Right atrium auricular region (tissue), 2 donors: Measurements from ENCODE around the gene ANKRD11. TPM values are rescaled to one million over a fixed set of nuclear protein-coding genes. Genes with fewer than 3 reads are reported as not detected.

ENCODE experiments used
- DNase-seq: peaks from one replicate; pipeline ENCODE4 v3.0.0-alpha.2; 2019; ENCODE audit warnings: low spot score
- H3K27ac ChIP-seq, 2 donors: fragments of 200-600 bp; sonication (generic); 1 replicate in 1 of 2; 2 replicates in 1 of 2; pipeline ENCODE4 v1.5.1; 2016 to 2019
- H3K27me3 ChIP-seq, 2 donors: fragments of 200-600 bp; sonication (generic); one replicate each; pipeline versions ENCODE4 v1.5.1 to v1.6.0; 2017 to 2019
- H3K36me3 ChIP-seq: fragments of 200-600 bp; sonication (generic); one replicate; pipeline ENCODE4 v1.5.1; 2016
- H3K4me1 ChIP-seq, 2 donors: fragments of 200-600 bp; sonication (generic); one replicate each; pipeline versions ENCODE4 v1.5.1 to v1.6.0; 2017 to 2019
- H3K4me3 ChIP-seq, 2 donors: fragments of 200-600 bp; sonication (generic); 1 replicate in 1 of 2; 2 replicates in 1 of 2; pipeline ENCODE4 v1.5.1; 2017 to 2019; ENCODE audit warnings: mild to moderate bottlenecking in 1 of 2, moderate library complexity in 1 of 2
- H3K9me3 ChIP-seq, 2 donors: fragments of 200-600 bp; sonication (generic); one replicate each; pipeline ENCODE4 v1.5.1; 2019
- total RNA-seq, 2 donors: library from RNA; depleted of rRNA; stranded (reverse); fragments of >200 nt; gene quantifications; one replicate each; pipeline ENCODE4 v1.1.0, GENCODE V29; 2016
- TF ChIP-seq, protein P1 (sequence below), 2 donors: fragments of 200-600 bp; sonication (generic); IDR thresholded peaks; one replicate each; pipeline ENCODE4 v1.5.1; 2019; ENCODE audit warnings: antibody characterized with exemption in 2 of 2

Gene ANKRD11
- total RNA-seq, 2 donors from 2014 or later = 55.2 to 68.1 TPM

- Histone ChIP-seq H3K27ac (peak overlapping the region in 1 of 2 donors; percentile 73), H3K27me3 (no peaks in the 10 kb centered on the region), H3K4me3 (no peak overlapping the region), H3K36me3 (no peaks in the 10 kb centered on the region), H3K4me1 (peaks cover 0 to 79% of the 10 kb centered on the region in 2 donors), H3K9me3 (no peaks in the 10 kb centered on the region)
- DNase-seq = no peak
- TF ChIP-seq, protein P1, sequence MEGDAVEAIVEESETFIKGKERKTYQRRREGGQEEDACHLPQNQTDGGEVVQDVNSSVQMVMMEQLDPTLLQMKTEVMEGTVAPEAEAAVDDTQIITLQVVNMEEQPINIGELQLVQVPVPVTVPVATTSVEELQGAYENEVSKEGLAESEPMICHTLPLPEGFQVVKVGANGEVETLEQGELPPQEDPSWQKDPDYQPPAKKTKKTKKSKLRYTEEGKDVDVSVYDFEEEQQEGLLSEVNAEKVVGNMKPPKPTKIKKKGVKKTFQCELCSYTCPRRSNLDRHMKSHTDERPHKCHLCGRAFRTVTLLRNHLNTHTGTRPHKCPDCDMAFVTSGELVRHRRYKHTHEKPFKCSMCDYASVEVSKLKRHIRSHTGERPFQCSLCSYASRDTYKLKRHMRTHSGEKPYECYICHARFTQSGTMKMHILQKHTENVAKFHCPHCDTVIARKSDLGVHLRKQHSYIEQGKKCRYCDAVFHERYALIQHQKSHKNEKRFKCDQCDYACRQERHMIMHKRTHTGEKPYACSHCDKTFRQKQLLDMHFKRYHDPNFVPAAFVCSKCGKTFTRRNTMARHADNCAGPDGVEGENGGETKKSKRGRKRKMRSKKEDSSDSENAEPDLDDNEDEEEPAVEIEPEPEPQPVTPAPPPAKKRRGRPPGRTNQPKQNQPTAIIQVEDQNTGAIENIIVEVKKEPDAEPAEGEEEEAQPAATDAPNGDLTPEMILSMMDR (IDR thresholded peaks at IDR 0.05) = no peak
Measured at GRCh38 chr16:89355007-89355406, 135.4 kb downstream of the ANKRD11 start.

DNA sequence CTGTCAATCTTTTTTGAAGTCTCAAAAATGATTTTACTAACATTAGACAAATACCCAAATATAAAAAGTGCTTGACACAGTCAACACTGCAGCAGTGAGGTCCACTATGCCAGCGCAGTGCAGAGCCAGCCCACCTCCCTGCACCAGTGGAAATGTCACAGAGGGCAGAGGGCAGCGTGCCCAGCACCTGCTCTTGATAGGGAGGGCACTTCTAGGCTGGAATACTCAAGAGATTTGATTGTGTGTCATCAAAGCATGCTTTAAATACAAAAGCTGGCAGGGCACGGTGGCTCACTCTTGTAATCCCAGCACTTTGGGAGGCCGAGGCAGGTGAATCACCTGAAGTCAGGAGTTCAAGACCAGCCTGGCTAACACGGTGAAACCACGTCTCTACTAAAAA lies 136.0 kb downstream of the ANKRD11 start:
- no peak overlapping the region for H3K4me3 ChIP-seq
- DNase-seq = no peak
- H3K9me3 ChIP-seq = no peaks in the 10 kb centered on the region
- TF ChIP-seq, protein P1 (IDR thresholded peaks at IDR 0.05) = no peak
- H3K36me3 ChIP-seq = no peaks in the 10 kb centered on the region
- H3K27me3 ChIP-seq = no peaks in the 10 kb centered on the region
- peaks cover 0 to 72% of the 10 kb centered on the region in 2 donors for H3K4me1 ChIP-seq
- H3K27ac ChIP-seq = peak overlapping the region in 1 of 2 donors; percentile 73

GRCh38 chr16:89352091-89352681 lies 138.2 kb downstream of the ANKRD11 start:
- no peak for DNase-seq
- peaks cover 0 to 52% of the 10 kb centered on the region in 2 donors for H3K4me1 ChIP-seq
- TF ChIP-seq, protein P1 (IDR thresholded peaks at IDR 0.05) = no peak

GRCh38 chr16:89351645-89352044 lies 138.7 kb downstream of the ANKRD11 start:
- H3K4me1 ChIP-seq = peaks cover 0 to 50% of the 10 kb centered on the region in 2 donors
- DNase-seq = no peak
- no peaks in the 10 kb centered on the region for H3K27me3 ChIP-seq
- TF ChIP-seq, protein P1 (IDR thresholded peaks at IDR 0.05) = no peak
- no peaks in the 10 kb centered on the region for H3K9me3 ChIP-seq
- no peak overlapping the region for H3K4me3 ChIP-seq
- H3K36me3 ChIP-seq = no peaks in the 10 kb centered on the region
- peak overlapping the region; percentile 60 to 73 for H3K27ac ChIP-seq

More at GRCh38 chr16:89352091-89352681, 138.2 kb downstream of the ANKRD11 start:
- Histone ChIP-seq H3K4me3 (no peak overlapping the region), H3K27ac (peak overlapping the region; percentile 60 to 73), H3K9me3 (no peaks in the 10 kb centered on the region), H3K36me3 (no peaks in the 10 kb centered on the region), H3K27me3 (no peaks in the 10 kb centered on the region)

GRCh38 chr16:89350701-89351380 lies 139.5 kb downstream of the ANKRD11 start:
- Histone ChIP-seq H3K27me3 (no peaks in the 10 kb centered on the region), H3K4me1 (peaks cover 0 to 46% of the 10 kb centered on the region in 2 donors), H3K9me3 (no peaks in the 10 kb centered on the region), H3K36me3 (no peaks in the 10 kb centered on the region), H3K4me3 (no peak overlapping the region), H3K27ac (peak overlapping the region in 1 of 2 donors; percentile 73)
- DNase-seq = no peak
- TF ChIP-seq, protein P1 (IDR thresholded peaks at IDR 0.05) = no peak
